CD4-positive, alpha-beta T cell treated with Interleukin-17A for 4 hours (primary cell): ENCODE data around the gene PNKP.
A peak's percentile ranks its signal among the peaks of the same experiment; 100 is the strongest.
"Not testable (repeated sequence)": the region's sequence is repeated elsewhere in the genome, so short reads cannot be mapped to it uniquely, and the experiment has no call there.

Experiments
- DNase-seq: peaks from one replicate; pipeline ENCODE4 v3.0.0-alpha.2; 2020; ENCODE audit warnings: mixed read lengths

PNKP gene

GRCh38 chr19:49840736-49841249 is 26.6 kb downstream of the PNKP start:
- DNase-seq, result no peak

- no peak for DNase-seq
Observed at GRCh38 chr19:49840321-49840720, 27.1 kb downstream of the PNKP start.

- no peak for DNase-seq
Observed at GRCh38 chr19:49839713-49840112, 27.7 kb downstream of the PNKP start.

- DNase-seq, result no peak
Observed at GRCh38 chr19:49838885-49839588, 28.3 kb downstream of the PNKP start.

GRCh38 chr19:49837425-49837824 is 30.0 kb downstream of the PNKP start:
- no peak for DNase-seq

GRCh38 chr19:49837009-49837310 is 30.4 kb downstream of the PNKP start:
- DNase-seq, result no peak

GRCh38 chr19:49836176-49837008 is 31.0 kb downstream of the PNKP start:
- no peak for DNase-seq

GRCh38 chr19:49835562-49835961 is 31.8 kb downstream of the PNKP start:
- DNase-seq, result no peak

- DNase-seq, result no peak
Observed at GRCh38 chr19:49833599-49833998, 33.8 kb downstream of the PNKP start.

- DNase-seq, result no peak
Observed at GRCh38 chr19:49832556-49832955, 34.8 kb downstream of the PNKP start.

GRCh38 chr19:49831592-49831991 is 35.8 kb downstream of the PNKP start:
- no peak for DNase-seq

- no peak for DNase-seq
Observed at GRCh38 chr19:49830766-49831165, 36.6 kb downstream of the PNKP start.

GRCh38 chr19:49829721-49830120 is 37.7 kb downstream of the PNKP start:
- DNase-seq, result no peak

GRCh38 chr19:49829200-49829599 is 38.2 kb downstream of the PNKP start:
- no peak for DNase-seq

GRCh38 chr19:49827034-49827433 is 40.3 kb downstream of the PNKP start:
- no peak for DNase-seq

- DNase-seq, result no peak
Observed at GRCh38 chr19:49824662-49825061, 42.7 kb downstream of the PNKP start.

GRCh38 chr19:49823472-49823871 is 43.9 kb downstream of the PNKP start:
- no peak for DNase-seq

- DNase-seq, result no peak
Observed at GRCh38 chr19:49820125-49820524, 47.3 kb downstream of the PNKP start.

GRCh38 chr19:49819452-49820115 is 47.8 kb downstream of the PNKP start:
- not testable (repeated sequence) for DNase-seq

- no peak for DNase-seq
Observed at GRCh38 chr19:49818649-49819370, 48.6 kb downstream of the PNKP start.

- DNase-seq, result peak; percentile 89
Observed at GRCh38 chr19:49817964-49818648, 49.3 kb downstream of the PNKP start, which contains the start of gene MED25. Gene MED25, plus strand, starts transcription at chr19:49818289. Its CDS starts 53 bp downstream, at chr19:49818342.

GRCh38 chr19:49816590-49816989 is 50.8 kb downstream of the PNKP start:
- no peak for DNase-seq
